ENCODE data around the gene STRIP1. TPM values are rescaled to one million over a fixed set of nuclear protein-coding genes. Genes with fewer than 3 reads are reported as not detected.

Gene STRIP1
- 100 to 1,000 TPM in 1 of 4 donors, 10 to 100 TPM in 3; 17.1 to 102 (median 42.0) TPM for total RNA-seq

- no peaks in the 10 kb centered on the region for H3K36me3 ChIP-seq
- DNase-seq, result peak; percentile 94 to 95
- peaks cover 0 to 5% of the 10 kb centered on the region in 2 donors for H3K4me1 ChIP-seq
- TF ChIP-seq POLR2A (IDR thresholded peaks at IDR 0.05) (peak in 1 of 2 donors; percentile 60), CTCF (IDR thresholded peaks at IDR 0.05) (peak in 1 of 4 experiments; percentile 32)
- H3K27ac ChIP-seq, result peak within 1 kb of the TSS; percentile 93 to 94
- peak within 1 kb of the TSS; percentile 82 to 92 for H3K4me3 ChIP-seq
- intact Hi-C loops (cut with DNase I; ENCODE audit: low total_unique reads), result no loop called here
- H3K9me3 ChIP-seq, result no peaks in the 10 kb centered on the region
- H3K27me3 ChIP-seq, result no peaks in the 10 kb centered on the region
These were observed at the start of gene STRIP1 for GRCh38 chr1:110034451-110035235. Gene STRIP1 (plus strand): TSS chr1:110034624. CDS start chr1:110034638, 14 bp downstream.

GRCh38 chr1:109985247-109986053 is 49.0 kb upstream of the STRIP1 start:
- Histone ChIP-seq H3K4me1 (no peaks in the 10 kb centered on the region), H3K4me3 (peak overlapping the region; percentile 65 to 88), H3K27me3 (no peaks in the 10 kb centered on the region), H3K27ac (peak overlapping the region; percentile 97), H3K9me3 (no peaks in the 10 kb centered on the region), H3K36me3 (no peaks in the 10 kb centered on the region)
- peak in 1 of 2 donors; percentile 39 for DNase-seq
- intact Hi-C loops (cut with DNase I; ENCODE audit: low total_unique reads), result loop anchor here (10.0 kb wide), 1 partner anchor 331 kb away; the partner anchor contains the start of gene GSTM4
- TF ChIP-seq POLR2A (IDR thresholded peaks at IDR 0.05), result no peak
- no peak for TF ChIP-seq CTCF (IDR thresholded peaks at IDR 0.05)

GRCh38 chr1:109986054-109986444 is 48.4 kb upstream of the STRIP1 start:
- Histone ChIP-seq H3K27ac (peak overlapping the region in 1 of 2 donors; percentile 97), H3K27me3 (no peaks in the 10 kb centered on the region), H3K36me3 (no peaks in the 10 kb centered on the region), H3K4me1 (no peaks in the 10 kb centered on the region), H3K9me3 (no peaks in the 10 kb centered on the region), H3K4me3 (peak overlapping the region; percentile 65 to 88)
- intact Hi-C loops (cut with DNase I; ENCODE audit: low total_unique reads), result loop anchor here (10.0 kb wide), 1 partner anchor 331 kb away; the partner anchor contains the start of gene GSTM4
- no peak for TF ChIP-seq POLR2A (IDR thresholded peaks at IDR 0.05)
- no peak for TF ChIP-seq CTCF (IDR thresholded peaks at IDR 0.05)
- DNase-seq, result no peak

- TF ChIP-seq POLR2A (IDR thresholded peaks at IDR 0.05) (no peak), CTCF (IDR thresholded peaks at IDR 0.05) (no peak)
- DNase-seq, result no peak
- intact Hi-C loops (cut with DNase I; ENCODE audit: low total_unique reads), result loop anchor here (10.0 kb wide), 1 partner anchor 334 kb away; the partner anchor contains the start of gene GSTM4
- Histone ChIP-seq H3K36me3 (no peaks in the 10 kb centered on the region), H3K27ac (no peak overlapping the region), H3K4me1 (no peaks in the 10 kb centered on the region), H3K27me3 (no peaks in the 10 kb centered on the region), H3K4me3 (no peak overlapping the region), H3K9me3 (no peaks in the 10 kb centered on the region)
These were observed 46.0 kb upstream of the STRIP1 start for GRCh38 chr1:109988349-109988914.

Measured in uterus (tissue), 4 donors.